Stimulated activated CD4-positive, alpha-beta T cell treated with anti-CD3 and anti-CD28 coated beads, Interleukin-1b, Interleukin-23, amount 100 ng/mL, for 4 hours (primary cell): Measurements from ENCODE around the gene BMP5.

Source experiments
- DNase-seq, 2 donors: peaks; one replicate each; pipeline ENCODE4 v3.0.0-alpha.2; 2020; ENCODE audit warnings: low read depth in 2 of 2

Gene BMP5

GRCh38 chr6:55872866-55873265 is 2.5 kb downstream of the BMP5 start:
- no peak for DNase-seq

GRCh38 chr6:55870181-55870813 is 5.1 kb downstream of the BMP5 start:
- no peak for DNase-seq

GRCh38 chr6:55869674-55870073 is 5.7 kb downstream of the BMP5 start:
- no peak for DNase-seq

- DNase-seq: no peak
Observed at GRCh38 chr6:55868771-55869479, 6.5 kb downstream of the BMP5 start.

- DNase-seq: no peak
Observed at GRCh38 chr6:55868176-55868575, 7.2 kb downstream of the BMP5 start.

GRCh38 chr6:55866128-55866527 is 9.3 kb downstream of the BMP5 start:
- no peak for DNase-seq

- no peak for DNase-seq
Observed at GRCh38 chr6:55853008-55854001, 22.1 kb downstream of the BMP5 start.

GRCh38 chr6:55841341-55841740 is 34.0 kb downstream of the BMP5 start:
- no peak for DNase-seq

- no peak for DNase-seq
Observed at GRCh38 chr6:55839080-55839479, 36.3 kb downstream of the BMP5 start.

- no peak for DNase-seq
Observed at GRCh38 chr6:55836945-55837344, 38.4 kb downstream of the BMP5 start.

- no peak for DNase-seq
Observed at GRCh38 chr6:55836481-55836880, 38.9 kb downstream of the BMP5 start.

GRCh38 chr6:55835220-55835619 is 40.2 kb downstream of the BMP5 start:
- no peak for DNase-seq

GRCh38 chr6:55833284-55833683 is 42.1 kb downstream of the BMP5 start:
- no peak for DNase-seq

- DNase-seq: no peak
Observed at GRCh38 chr6:55827818-55828522, 47.4 kb downstream of the BMP5 start.

GRCh38 chr6:55826941-55827340 is 48.4 kb downstream of the BMP5 start:
- no peak for DNase-seq

- DNase-seq: no peak
Observed at GRCh38 chr6:55825402-55826051, 49.9 kb downstream of the BMP5 start.

GRCh38 chr6:55822815-55823214 is 52.6 kb downstream of the BMP5 start:
- no peak for DNase-seq

- no peak for DNase-seq
Observed at GRCh38 chr6:55822005-55822404, 53.4 kb downstream of the BMP5 start.

- no peak for DNase-seq
Observed at GRCh38 chr6:55820696-55821095, 54.7 kb downstream of the BMP5 start.

- no peak for DNase-seq
Observed at GRCh38 chr6:55819811-55820210, 55.6 kb downstream of the BMP5 start.

GRCh38 chr6:55818482-55818881 is 56.9 kb downstream of the BMP5 start:
- no peak for DNase-seq
